GM12878 (cell line): ENCODE measurements around the gene FCHSD2. TPM values are rescaled to one million over a fixed set of nuclear protein-coding genes. Genes with fewer than 3 reads are reported as not detected.

ENCODE experiments used
- ATAC-seq: fragments of 200-7000 bp; cut with Tn5 transposase; 3 replicates; pipeline ENCODE4 v1.9.1; 2020; ENCODE audit warnings: mild to moderate bottlenecking, moderate library complexity
- BruUV-seq: library from RNA; stranded (reverse); fragments of 400-500 nt; replicated peaks from 2 replicates; lab custom pipeline; 2021; lab: Mats Ljungman, UMichigan
- CTCF ChIA-PET: fragments of 300-600 bp; sonication (Branson Sonifier 250); formaldehyde crosslinking; extraction: SDS; loops from one replicate; lab custom pipeline; 2021; ENCODE audit warnings: inconsistent platforms; lab: Yijun Ruan, JAX
- POLR2A ChIA-PET: fragments of 350-600 bp; formaldehyde crosslinking; extraction: SDS; loops from one replicate; lab custom pipeline; 2021; ENCODE audit warnings: inconsistent platforms; lab: Charles Lee
- RAD21 ChIA-PET: fragments of 300-600 bp; sonication (Branson Sonifier 250); formaldehyde crosslinking; loops from one replicate; lab custom pipeline; 2023; ENCODE audit warnings: antibody characterized with exemption; ENCODE audit not compliant: unreplicated experiment; lab: Charles Lee
- SMC1A ChIA-PET: fragments of 300-600 bp; sonication (Branson Sonifier 250); formaldehyde crosslinking; loops from one replicate; lab custom pipeline; 2023; ENCODE audit not compliant: unreplicated experiment, uncharacterized antibody; lab: Charles Lee
- DNase-seq: peaks from one replicate; pipeline ENCODE4 v3.0.0-alpha.2; 2011; ENCODE audit warnings: low read depth, low spot score
- FAIRE-seq: peaks from 3 replicates; lab custom pipeline; 2011; peaks lifted over from hg19 to GRCh38; lab: Jason Lieb, UNC
- H2AFZ ChIP-seq: 2 replicates; pipeline ENCODE4 v1.6.0; 2011; ENCODE audit warnings: low read depth, low read length, control low read depth; ENCODE audit not compliant: control insufficient read depth
- H3K27ac ChIP-seq: 2 replicates; pipeline ENCODE4 v1.5.1; 2011; ENCODE audit warnings: control low read depth; ENCODE audit not compliant: control insufficient read depth, insufficient read depth
- H3K27me3 ChIP-seq, 2 experiments: replicated peaks in 1 of 2; 2 replicates each; pipeline versions ENCODE4 v1.6.0 to v1.6.1; 2011; ENCODE audit warnings: low read length in 1 of 2; ENCODE audit not compliant: control insufficient read depth in 2 of 2, insufficient read depth in 2 of 2
- H3K36me3 ChIP-seq, 2 experiments: 2 replicates each; pipeline ENCODE4 v1.5.1; 2011; ENCODE audit warnings: low read length in 1 of 2; ENCODE audit not compliant: control insufficient read depth in 2 of 2, insufficient read depth in 2 of 2
- H3K4me1 ChIP-seq: 2 replicates; pipeline ENCODE4 v1.6.1; 2011; ENCODE audit warnings: mild to moderate bottlenecking, low read length, moderate library complexity, mixed read lengths; ENCODE audit not compliant: control insufficient read depth, insufficient read depth
- H3K4me2 ChIP-seq: 2 replicates; pipeline ENCODE4 v1.6.0; 2011; ENCODE audit warnings: control low read depth; ENCODE audit not compliant: control insufficient read depth, insufficient read depth
- H3K4me3 ChIP-seq: fragments of 200-600 bp; sonication (generic); 2 replicates; pipeline ENCODE4 v1.5.1; 2016
- H3K79me2 ChIP-seq: 2 replicates; pipeline ENCODE4 v1.6.0; 2011; ENCODE audit warnings: low read length; ENCODE audit not compliant: control insufficient read depth, insufficient read depth
- H3K9ac ChIP-seq: 2 replicates; pipeline ENCODE4 v1.8.0; 2011; ENCODE audit warnings: low read length, control low read depth, mixed read lengths; ENCODE audit not compliant: control insufficient read depth, insufficient read depth
- H3K9me3 ChIP-seq: replicated peaks from 3 replicates; pipeline ENCODE4 v1.5.1; 2011; ENCODE audit warnings: mild to moderate bottlenecking, low read length; ENCODE audit not compliant: control insufficient read depth, insufficient read depth
- H4K20me1 ChIP-seq: 2 replicates; pipeline ENCODE4 v1.6.0; 2011; ENCODE audit not compliant: control insufficient read depth, insufficient read depth
- EED ChIP-seq: sonication (generic); IDR thresholded peaks from 2 replicates; pipeline ENCODE4 v1.6.1; 2016; ENCODE audit warnings: antibody characterized with exemption, low read depth
- POLR2AphosphoS2 ChIP-seq: IDR thresholded peaks from 2 replicates; pipeline ENCODE4 v1.6.1; 2011; ENCODE audit warnings: low read depth, mild to moderate bottlenecking, low read length, improper control_type of control experiment, moderate library complexity
- ZNF384 ChIP-seq: IDR thresholded peaks from 2 replicates; pipeline ENCODE4 v1.6.1; 2012; ENCODE audit warnings: low read depth, mild to moderate bottlenecking, low read length, improper control_type of control experiment, borderline replicate concordance
- WGBS: methylation state at CpG from one replicate; pipeline ENCODE4 v1.1.6; 2016; ENCODE audit warnings: low lambda C conversion rate; ENCODE audit not compliant: insufficient replicate concordance, insufficient coverage; ENCODE audit errors: missing lambda C conversion rate; 5-methylcytosine and 5-hydroxymethylcytosine counted together
- in situ Hi-C: fragments of 300-500 bp; cut with MboI; formaldehyde crosslinking; loops from 9 replicates; pipeline ENCODE4 v1.14.3; 2018; ENCODE audit warnings: mixed read lengths
- intact Hi-C: fragments of 100-400 bp; cut with micrococcal nuclease; formaldehyde crosslinking; loops from one replicate; pipeline ENCODE4 v1.14.2; 2022; ENCODE audit not compliant: unreplicated experiment
- polyA plus RNA-seq, 11 experiments: library from polyadenylated mRNA; depleted of rRNA in 4 of 11; unstranded in 6 of 11; stranded (reverse) in 5 of 11; fragments of >200 nt; fragmentation: Nextera tagmentation in 4 of 11; fragmentation: Illumina TruSeq in 1 of 11; extraction: Ambion mirVana in 4 of 11; extraction: Trizol in 1 of 11; gene quantifications; 1 replicate in 1 of 11; 2 replicates in 10 of 11; pipeline versions ENCODE4 v1.2.1 to v1.2.3, GENCODE V29; 2011 to 2016; ENCODE audit warnings: inconsistent platforms in 2 of 11, missing spikeins in 2 of 11, low read depth in 1 of 11
- total RNA-seq, 4 experiments: library from RNA; depleted of rRNA in 3 of 4; stranded (reverse); fragments of >200 nt in 3 of 4; fragmentation: Illumina TruSeq in 1 of 4; extraction: Trizol in 1 of 4; gene quantifications; 2 replicates each; pipeline versions ENCODE4 v1.2.1 to v1.2.3, GENCODE V29; 2013 to 2021
- TF ChIP-seq, protein P1 (sequence below): fragments of 450-650 bp; IDR thresholded peaks from 2 replicates; pipeline ENCODE4 v1.6.1; 2017; ENCODE audit warnings: borderline replicate concordance

FCHSD2 gene
- total and polyA plus RNA-seq, 10 of the 15 experiments (the other 5 are each of a cell fraction or from before 2014, with no cell fraction given) = 13.2 to 89.8 (median 47.8) TPM

DNA sequence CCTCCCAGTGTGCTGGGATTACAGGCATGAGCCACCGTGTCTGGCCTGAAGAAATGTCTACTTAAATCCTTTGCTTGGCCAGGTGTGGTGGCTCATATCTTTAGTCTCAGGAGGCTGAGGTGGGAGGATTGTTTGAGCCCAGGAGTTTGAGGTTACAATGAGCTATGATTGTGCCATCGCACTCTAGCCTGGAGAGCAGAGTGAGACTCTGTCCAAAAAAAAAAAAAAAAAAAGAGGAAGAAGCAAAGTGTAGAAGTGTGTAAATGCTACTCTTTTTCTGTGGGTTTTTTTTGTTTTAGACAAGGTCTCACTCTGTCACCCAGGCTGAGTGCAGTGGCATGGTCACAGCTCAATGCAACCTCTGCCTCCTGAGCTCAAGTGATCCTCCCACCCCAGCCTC lies 334.3 kb downstream of the FCHSD2 start:
- 6% methylated on average over 1 of the region's 2 CpGs for WGBS
- ChIA-PET SMC1A (interaction anchor here (0.9 to 1.5 kb wide), 4 partner anchors 10 to 71 kb away, joined by 3 to 5 read pairs (median 4); partner anchors contain the start of gene STARD10), POLR2A (interaction anchor here (0.6 to 1.4 kb wide), 5 partner anchors 10 to 379 kb away, joined by 3 to 4 read pairs (median 3); no protein-coding TSS in a partner anchor), CTCF (interaction anchor here (0.7 to 1.4 kb wide), 7 partner anchors 11 to 132 kb away, joined by 3 to 7 read pairs (median 3); partner anchors contain the start of gene STARD10), RAD21 (interaction anchor here (0.6 to 1.5 kb wide), 6 partner anchors 8 to 481 kb away, joined by 4 to 5 read pairs (median 4); partner anchors contain the start of gene STARD10)
- Histone ChIP-seq H3K4me2 (no peak overlapping the region), H4K20me1 (no peaks in the 10 kb centered on the region), H3K27ac (no peak overlapping the region), H3K36me3 (peaks cover 0 to 2% of the 10 kb centered on the region in 2 experiments; a peak in 1 of 4 replicates), H2AFZ (no peak overlapping the region), H3K9ac (no peak overlapping the region), H3K9me3 (no peaks in the 10 kb centered on the region), H3K27me3 (no peaks in the 10 kb centered on the region), H3K4me1 (peaks cover 9% of the 10 kb centered on the region), H3K79me2 (peaks cover 20% of the 10 kb centered on the region), H3K4me3 (no peak overlapping the region)
- intact Hi-C loops = no loop called here
- FAIRE-seq (no peak), ATAC-seq (peak; percentile 44), DNase-seq (no peak)
- in situ Hi-C loops = no loop called here
- no TSS peak for BruUV-seq
- TF ChIP-seq POLR2AphosphoS2 = no peak
- TF ChIP-seq ZNF384 = peak; percentile 58; the same call in 1 of the 2 replicates
- no peak for TF ChIP-seq EED
- TF ChIP-seq, protein P1, sequence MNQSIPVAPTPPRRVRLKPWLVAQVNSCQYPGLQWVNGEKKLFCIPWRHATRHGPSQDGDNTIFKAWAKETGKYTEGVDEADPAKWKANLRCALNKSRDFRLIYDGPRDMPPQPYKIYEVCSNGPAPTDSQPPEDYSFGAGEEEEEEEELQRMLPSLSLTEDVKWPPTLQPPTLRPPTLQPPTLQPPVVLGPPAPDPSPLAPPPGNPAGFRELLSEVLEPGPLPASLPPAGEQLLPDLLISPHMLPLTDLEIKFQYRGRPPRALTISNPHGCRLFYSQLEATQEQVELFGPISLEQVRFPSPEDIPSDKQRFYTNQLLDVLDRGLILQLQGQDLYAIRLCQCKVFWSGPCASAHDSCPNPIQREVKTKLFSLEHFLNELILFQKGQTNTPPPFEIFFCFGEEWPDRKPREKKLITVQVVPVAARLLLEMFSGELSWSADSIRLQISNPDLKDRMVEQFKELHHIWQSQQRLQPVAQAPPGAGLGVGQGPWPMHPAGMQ = no peak
